WI38 (cell line): ENCODE measurements around the gene CDC14B.
"Not testable (repeated sequence)": the region's sequence is repeated elsewhere in the genome, so short reads cannot be mapped to it uniquely, and the experiment has no call there.

Experiments
- H3K4me3 ChIP-seq: 2 replicates; pipeline ENCODE4 v1.5.1; 2011; ENCODE audit warnings: low read depth, mild to moderate bottlenecking, control low read depth, low read length
- TF ChIP-seq, protein P1 (sequence below): IDR thresholded peaks from 2 replicates; pipeline ENCODE4 v1.5.1; 2012; ENCODE audit warnings: low read depth, mild to moderate bottlenecking, control low read depth, low read length

CDC14B gene

DNA sequence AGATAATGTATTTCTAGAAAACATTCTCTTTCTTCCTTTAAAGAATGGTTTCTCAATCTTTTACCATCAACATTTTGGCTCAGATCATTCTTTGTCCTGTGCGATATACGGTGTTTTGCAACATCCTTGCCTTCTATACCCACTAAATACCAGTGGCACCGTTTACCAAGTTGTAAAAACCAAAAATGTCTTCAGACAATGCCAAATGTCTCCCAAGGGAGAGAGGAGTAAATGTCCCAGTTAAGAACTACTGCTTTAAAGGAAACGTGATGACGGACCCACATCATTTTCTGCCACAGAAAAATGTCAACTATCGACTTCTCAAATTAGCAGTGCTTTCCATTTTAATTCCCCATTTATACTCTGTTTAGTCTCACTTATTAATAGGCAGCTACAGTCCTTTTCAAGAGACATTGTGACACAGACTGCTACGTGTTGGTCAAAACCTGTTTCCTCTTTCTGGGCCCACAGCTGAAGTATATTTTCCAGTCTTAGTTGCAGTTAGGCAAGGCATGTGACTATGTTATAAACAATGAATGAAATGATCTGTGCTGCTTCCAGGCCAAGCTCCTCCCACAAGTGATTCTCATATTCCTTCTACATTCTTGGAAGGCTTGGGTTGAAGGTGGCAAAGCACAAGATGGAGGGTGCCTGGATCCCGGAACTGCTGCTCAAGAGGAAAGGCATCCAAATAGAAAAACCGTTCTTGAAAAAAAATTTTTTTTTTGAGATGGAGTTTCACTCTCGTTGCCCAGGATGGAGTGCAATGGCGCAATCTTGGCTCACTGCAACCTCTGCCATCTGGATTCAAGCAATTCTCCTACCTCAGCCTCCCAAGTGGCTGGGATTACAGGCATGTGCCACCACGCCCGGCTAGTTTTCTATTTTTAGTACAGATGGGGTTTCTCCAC, 26.7 kb upstream of the CDC14B start:
- TF ChIP-seq, protein P1, sequence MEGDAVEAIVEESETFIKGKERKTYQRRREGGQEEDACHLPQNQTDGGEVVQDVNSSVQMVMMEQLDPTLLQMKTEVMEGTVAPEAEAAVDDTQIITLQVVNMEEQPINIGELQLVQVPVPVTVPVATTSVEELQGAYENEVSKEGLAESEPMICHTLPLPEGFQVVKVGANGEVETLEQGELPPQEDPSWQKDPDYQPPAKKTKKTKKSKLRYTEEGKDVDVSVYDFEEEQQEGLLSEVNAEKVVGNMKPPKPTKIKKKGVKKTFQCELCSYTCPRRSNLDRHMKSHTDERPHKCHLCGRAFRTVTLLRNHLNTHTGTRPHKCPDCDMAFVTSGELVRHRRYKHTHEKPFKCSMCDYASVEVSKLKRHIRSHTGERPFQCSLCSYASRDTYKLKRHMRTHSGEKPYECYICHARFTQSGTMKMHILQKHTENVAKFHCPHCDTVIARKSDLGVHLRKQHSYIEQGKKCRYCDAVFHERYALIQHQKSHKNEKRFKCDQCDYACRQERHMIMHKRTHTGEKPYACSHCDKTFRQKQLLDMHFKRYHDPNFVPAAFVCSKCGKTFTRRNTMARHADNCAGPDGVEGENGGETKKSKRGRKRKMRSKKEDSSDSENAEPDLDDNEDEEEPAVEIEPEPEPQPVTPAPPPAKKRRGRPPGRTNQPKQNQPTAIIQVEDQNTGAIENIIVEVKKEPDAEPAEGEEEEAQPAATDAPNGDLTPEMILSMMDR: no peak
- H3K4me3 ChIP-seq: no peak overlapping the region

DNA sequence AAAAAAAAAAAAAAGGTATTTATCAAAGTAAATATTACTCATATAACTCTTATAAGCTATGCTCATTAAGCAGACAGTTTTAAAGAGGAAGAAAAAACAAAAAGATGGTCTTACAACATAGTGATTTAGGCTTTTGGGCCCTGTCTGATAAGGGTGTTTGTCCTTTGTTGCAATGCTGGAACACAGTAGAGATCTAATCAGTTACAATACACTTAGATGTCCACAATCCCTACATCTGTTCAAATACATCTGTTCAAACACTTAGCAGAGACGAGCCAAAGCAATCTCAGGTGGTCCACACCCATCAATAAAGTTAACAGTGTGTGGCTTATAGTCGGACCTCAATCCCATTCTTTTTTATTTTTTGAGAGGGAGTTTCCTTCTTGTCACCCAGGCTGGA, 24.5 kb upstream of the CDC14B start:
- TF ChIP-seq, protein P1: no peak

DNA sequence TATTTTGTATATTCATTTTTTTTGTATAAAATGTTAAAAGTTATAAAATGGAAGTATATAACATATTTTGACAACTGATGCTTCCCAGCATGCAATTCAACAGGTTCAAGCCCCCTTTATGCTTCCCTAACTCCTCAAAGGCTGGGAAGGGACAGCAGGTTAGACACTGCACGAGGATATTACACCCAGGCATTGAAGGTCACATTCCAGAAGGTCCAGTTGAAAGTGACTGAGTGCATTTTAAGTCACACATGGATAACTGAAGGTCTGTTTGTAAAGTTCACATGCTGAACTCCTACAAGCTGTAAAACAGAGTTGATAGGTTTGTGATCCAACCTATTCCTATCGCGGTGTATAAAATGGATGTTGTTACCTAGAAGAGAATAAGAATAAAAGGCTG, 21.9 kb upstream of the CDC14B start:
- TF ChIP-seq, protein P1: no peak
- H3K4me3 ChIP-seq: no peak overlapping the region

More for the DNA sequence above, 24.5 kb upstream of the CDC14B start:
- no peak overlapping the region for H3K4me3 ChIP-seq

DNA sequence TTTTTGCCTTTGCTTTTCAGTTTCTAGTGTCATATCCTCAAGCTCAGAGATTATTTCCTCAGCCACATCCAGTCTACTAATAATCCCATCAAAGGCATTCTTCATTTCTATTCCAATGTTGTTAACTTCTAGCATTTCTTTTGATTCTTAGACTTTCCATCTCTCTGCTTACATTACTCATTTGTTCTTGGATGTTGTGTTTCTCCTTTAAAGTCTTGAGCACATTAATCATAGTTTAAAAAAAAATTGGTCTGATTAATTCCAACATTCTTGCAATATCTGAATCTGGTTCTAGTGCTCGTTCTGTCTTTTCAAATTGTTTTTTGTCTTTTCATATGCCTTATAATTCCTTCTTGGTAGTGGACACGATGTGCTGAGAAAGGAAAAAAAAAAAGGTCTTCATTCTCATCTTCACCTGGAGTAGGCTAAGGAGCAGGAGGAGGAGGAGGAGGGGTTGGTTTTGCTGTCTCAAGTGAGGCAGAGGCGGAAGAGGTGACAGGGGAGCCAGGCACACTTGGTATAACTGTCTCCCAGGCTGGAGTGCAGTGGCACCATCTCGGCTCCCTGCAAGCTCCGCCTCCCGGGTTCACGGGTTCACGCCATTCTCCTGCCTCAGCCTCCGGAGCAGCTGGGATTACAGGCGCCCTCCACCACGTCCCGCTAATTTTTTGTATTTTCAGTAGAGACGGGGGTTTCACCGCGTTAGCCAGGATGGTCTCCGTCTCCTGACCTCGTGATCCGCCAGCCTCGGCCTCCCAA, 19.1 kb upstream of the CDC14B start:
- H3K4me3 ChIP-seq: no peak overlapping the region
- TF ChIP-seq, protein P1: no peak

DNA sequence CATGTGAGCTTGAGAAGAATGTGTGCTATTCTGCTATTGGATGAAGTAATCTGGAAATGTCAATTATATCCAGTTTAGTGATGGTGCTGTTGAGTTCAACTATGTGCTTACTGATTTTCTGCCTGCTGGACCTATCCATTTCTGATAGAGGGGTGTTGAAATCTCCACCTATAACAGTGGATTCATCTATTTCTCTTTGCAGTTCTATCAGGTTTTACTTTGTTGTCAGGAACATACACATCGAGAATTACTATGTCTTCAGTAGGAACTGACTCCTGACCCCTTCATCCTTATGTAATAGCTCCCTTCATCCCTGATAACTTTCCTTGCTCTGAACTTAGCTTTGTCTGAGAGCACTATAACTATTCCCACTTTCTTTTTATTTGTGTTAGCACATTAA, 16.7 kb upstream of the CDC14B start:
- TF ChIP-seq, protein P1: no peak
- no peak overlapping the region for H3K4me3 ChIP-seq

DNA sequence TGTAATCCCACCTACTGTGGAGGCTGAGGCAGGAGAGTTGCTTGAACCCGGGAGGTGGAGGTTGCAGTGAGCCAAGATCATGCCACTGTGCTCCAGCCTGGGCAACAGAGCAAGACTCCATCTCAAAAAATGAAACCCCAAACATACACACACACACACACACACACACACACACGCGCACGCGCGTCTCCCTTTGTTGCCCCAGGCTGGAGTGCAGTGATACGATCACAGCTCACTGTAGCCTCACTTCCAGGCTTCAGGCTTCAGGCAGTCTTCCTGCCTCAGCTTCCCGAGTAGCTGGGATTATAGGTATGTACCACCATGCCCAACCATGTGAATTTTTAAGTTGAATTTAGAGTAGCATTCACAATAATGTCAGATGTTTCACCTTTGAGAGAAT, 13.9 kb upstream of the CDC14B start:
- not testable (repeated sequence) for H3K4me3 ChIP-seq

DNA sequence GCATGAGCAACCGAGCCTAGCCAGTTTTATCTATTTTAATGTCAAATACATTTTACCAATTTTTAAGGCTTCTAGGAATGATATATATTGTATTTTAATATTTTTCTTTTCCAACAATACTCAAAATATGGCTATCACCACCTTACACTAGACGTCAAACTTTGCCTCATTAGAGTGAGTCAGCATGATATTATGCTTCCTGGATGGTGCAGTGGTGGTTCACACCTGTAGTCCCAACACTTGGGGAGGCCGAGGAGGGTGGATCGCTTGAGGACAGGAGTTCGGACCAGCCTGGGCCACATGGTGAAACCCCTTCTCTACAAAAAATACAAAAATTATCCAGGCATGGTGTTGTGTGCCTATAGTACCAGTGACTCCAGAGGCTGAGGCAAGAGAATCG, 7.3 kb upstream of the CDC14B start:
- TF ChIP-seq, protein P1: no peak
- H3K4me3 ChIP-seq: no peak overlapping the region
